Endothelial cell (in vitro differentiated cells): ENCODE results near the gene IPP. TPM values are rescaled to one million over a fixed set of nuclear protein-coding genes. Genes with fewer than 3 reads are reported as not detected.
"Not testable (repeated sequence)": the region's sequence is repeated elsewhere in the genome, so short reads cannot be mapped to it uniquely, and the experiment has no call there.

ENCODE experiments used
- DNase-seq: peaks from one replicate; pipeline ENCODE4 v3.0.0; 2021; ENCODE audit warnings: low spot score
- H3K27ac Mint-ChIP-seq: one replicate; pipeline ENCODE4 v1.8.0; 2021; ENCODE audit warnings: mixed read lengths, inconsistent platforms; ENCODE audit not compliant: unreplicated experiment
- H3K27me3 Mint-ChIP-seq: one replicate; pipeline ENCODE4 v1.8.0; 2021; ENCODE audit warnings: mild to moderate bottlenecking, moderate library complexity, mixed read lengths, inconsistent platforms; ENCODE audit not compliant: unreplicated experiment
- H3K36me3 Mint-ChIP-seq: one replicate; pipeline ENCODE4 v1.8.0; 2021; ENCODE audit warnings: mild to moderate bottlenecking, low read depth, mixed read lengths, inconsistent platforms; ENCODE audit not compliant: unreplicated experiment
- H3K4me1 Mint-ChIP-seq: one replicate; pipeline ENCODE4 v1.8.0; 2021; ENCODE audit warnings: mild to moderate bottlenecking, mixed read lengths, inconsistent platforms; ENCODE audit not compliant: unreplicated experiment
- H3K4me3 Mint-ChIP-seq: one replicate; pipeline ENCODE4 v1.8.0; 2021; ENCODE audit warnings: mild to moderate bottlenecking, mixed read lengths, inconsistent platforms; ENCODE audit not compliant: unreplicated experiment
- H3K9me3 Mint-ChIP-seq: one replicate; pipeline ENCODE4 v1.8.0; 2021; ENCODE audit warnings: mixed read lengths, inconsistent platforms; ENCODE audit not compliant: unreplicated experiment
- total RNA-seq: library from RNA; stranded (reverse); fragmentation: NEBNext Ultra II Directional; extraction: Animal tissue kit (Norgen Biotek cat#: 25700); gene quantifications from one replicate; pipeline ENCODE4 v1.2.1, GENCODE V29; 2021; ENCODE audit not compliant: unreplicated experiment
- TF ChIP-seq, protein P1 (sequence below): fragments of 200-600 bp; sonication (generic); IDR thresholded peaks from one replicate; pipeline ENCODE4 v1.5.0; 2021; ENCODE audit warnings: antibody characterized with exemption; ENCODE audit not compliant: unreplicated experiment

IPP gene
- total RNA-seq, 1 donor from 2014 or later = 9.3 TPM

DNA sequence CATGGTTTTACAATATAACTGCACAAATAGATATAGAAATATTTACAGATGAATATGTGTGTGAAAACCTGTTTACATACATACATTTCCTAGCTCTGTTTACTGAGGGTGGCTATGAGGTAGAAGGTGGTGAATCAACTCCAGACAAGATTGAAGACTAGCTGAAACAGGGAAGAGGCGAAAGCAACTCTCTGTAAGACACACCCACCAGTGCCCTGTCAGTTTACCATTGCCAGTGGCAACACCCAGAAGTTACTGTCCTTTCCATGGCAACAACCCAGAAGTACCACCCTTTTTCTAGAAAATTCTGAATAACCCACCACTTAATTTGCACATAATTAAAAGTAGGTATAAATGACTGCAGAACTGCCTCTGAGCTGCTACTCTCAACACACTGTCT, 45.8 kb downstream of the IPP start:
- Mint-ChIP-seq H3K36me3 (no peaks in the 10 kb centered on the region), H3K9me3 (no peaks in the 10 kb centered on the region), H3K4me1 (no peaks in the 10 kb centered on the region), H3K4me3 (no peak overlapping the region), H3K27me3 (no peaks in the 10 kb centered on the region), H3K27ac (no peak overlapping the region)
- no peak for DNase-seq
- TF ChIP-seq, protein P1, sequence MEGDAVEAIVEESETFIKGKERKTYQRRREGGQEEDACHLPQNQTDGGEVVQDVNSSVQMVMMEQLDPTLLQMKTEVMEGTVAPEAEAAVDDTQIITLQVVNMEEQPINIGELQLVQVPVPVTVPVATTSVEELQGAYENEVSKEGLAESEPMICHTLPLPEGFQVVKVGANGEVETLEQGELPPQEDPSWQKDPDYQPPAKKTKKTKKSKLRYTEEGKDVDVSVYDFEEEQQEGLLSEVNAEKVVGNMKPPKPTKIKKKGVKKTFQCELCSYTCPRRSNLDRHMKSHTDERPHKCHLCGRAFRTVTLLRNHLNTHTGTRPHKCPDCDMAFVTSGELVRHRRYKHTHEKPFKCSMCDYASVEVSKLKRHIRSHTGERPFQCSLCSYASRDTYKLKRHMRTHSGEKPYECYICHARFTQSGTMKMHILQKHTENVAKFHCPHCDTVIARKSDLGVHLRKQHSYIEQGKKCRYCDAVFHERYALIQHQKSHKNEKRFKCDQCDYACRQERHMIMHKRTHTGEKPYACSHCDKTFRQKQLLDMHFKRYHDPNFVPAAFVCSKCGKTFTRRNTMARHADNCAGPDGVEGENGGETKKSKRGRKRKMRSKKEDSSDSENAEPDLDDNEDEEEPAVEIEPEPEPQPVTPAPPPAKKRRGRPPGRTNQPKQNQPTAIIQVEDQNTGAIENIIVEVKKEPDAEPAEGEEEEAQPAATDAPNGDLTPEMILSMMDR = no peak

DNA sequence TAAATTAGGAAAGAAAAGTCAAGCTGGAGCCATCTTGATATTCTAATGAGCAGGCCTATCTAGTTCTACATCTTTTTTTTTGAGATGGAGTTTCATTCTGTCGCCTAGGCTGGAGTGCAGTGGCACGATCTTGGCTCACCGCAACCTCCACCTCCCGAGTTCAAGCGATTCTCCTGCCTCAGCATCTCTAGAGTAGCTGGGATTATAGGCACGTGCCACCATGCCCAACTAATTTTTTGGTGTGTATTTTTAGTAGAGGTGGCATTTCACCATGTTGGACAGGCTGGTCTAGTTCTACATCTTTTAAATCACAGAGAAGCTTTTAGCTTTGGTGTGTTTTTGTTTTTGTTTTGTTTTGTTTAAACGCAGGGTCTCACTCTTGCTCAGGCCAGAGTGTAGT, 55.6 kb downstream of the IPP start:
- TF ChIP-seq, protein P1 = no peak
- Mint-ChIP-seq H3K36me3 (peaks cover 10% of the 10 kb centered on the region), H3K27ac (no peak overlapping the region), H3K4me3 (no peak overlapping the region), H3K4me1 (no peaks in the 10 kb centered on the region), H3K27me3 (no peaks in the 10 kb centered on the region), H3K9me3 (no peaks in the 10 kb centered on the region)
- no peak for DNase-seq

DNA sequence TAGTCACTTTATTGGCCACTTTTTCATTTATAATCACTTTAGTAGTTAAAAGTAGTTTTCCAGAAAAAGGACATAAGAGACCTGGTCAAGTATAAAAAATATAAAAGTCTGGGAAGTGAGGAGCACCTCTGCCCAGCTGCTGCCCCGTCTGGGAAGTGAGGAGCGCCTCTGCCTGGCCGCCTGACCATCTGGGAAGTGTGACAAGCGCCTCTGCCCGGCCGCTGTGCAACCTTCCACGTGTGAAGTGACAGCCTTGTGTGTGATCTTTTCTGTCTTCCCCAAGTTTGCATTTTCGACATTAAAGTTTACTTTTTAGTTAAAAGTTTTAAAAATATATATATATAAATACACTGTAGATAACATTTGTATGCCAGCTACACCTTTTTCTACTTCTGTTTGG, 56.6 kb downstream of the IPP start:
- not testable (repeated sequence) for H3K27ac Mint-ChIP-seq, DNase-seq, H3K27me3 Mint-ChIP-seq, H3K4me3 Mint-ChIP-seq, H3K4me1 Mint-ChIP-seq, H3K9me3 Mint-ChIP-seq
- peaks cover 10% of the 10 kb centered on the region for H3K36me3 Mint-ChIP-seq

DNA sequence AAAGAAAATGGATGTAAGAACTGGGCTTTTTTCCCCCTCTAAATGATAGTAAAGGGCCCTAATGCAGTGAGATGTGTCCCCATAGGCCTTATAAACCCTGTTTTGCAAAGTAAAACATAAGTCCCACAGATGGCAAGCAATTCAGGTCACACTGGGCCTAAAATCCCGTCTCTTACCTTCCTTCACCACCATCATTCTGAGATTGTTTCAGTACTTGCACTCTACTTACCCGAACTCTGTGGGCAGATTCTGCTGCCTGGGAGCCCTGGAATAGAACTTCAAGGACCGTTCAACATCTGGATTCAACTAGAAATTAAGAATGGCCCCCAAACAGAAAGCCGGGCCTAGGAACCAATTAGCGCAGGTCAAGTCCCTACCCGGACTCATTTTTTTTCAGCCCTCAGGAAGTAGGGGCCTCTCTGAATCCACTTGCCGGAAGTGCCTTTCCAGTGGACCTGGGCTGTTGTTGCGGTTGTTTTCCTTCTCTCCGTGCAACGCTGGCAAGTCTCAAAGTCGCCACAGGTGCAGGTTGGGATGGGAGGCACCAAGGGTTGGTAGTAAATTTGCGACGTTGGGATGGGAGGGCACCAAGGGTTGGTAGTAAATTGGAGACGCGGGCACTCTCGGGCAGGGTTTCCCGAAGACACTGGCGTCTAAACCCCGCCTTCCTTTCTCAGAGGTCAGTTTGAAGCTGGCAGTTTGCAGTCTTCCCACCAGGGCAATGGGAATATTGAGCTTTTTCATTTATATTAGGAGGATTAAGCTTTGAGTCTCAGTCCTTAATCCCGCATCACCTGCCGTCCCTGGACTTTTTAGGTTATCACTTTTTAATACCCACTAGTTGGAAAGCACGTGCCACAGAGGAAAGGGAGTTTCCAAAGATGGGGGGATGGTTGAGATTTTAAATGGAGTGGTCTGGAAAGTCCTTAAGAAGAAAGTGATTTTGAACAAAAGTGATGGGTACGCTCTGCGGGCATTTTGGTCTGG, 62.4 kb downstream of the IPP start, which contains the start of gene TMEM69:
TMEM69 (plus strand) TSS at position 428 of the 987 bp plus-strand sequence. CDS start 2,888 bp downstream, outside the sequence.
- H3K27me3 Mint-ChIP-seq = peaks cover 8% of the 10 kb centered on the region
- H3K4me3 Mint-ChIP-seq = peak within 1 kb of the TSS; percentile 99
- peaks cover 9% of the 10 kb centered on the region for H3K36me3 Mint-ChIP-seq
- no peaks in the 10 kb centered on the region for H3K9me3 Mint-ChIP-seq
- TF ChIP-seq, protein P1 = no peak
- peak; percentile 68 for DNase-seq
- peak within 1 kb of the TSS; percentile 99 for H3K27ac Mint-ChIP-seq
- peaks cover 25% of the 10 kb centered on the region for H3K4me1 Mint-ChIP-seq

DNA sequence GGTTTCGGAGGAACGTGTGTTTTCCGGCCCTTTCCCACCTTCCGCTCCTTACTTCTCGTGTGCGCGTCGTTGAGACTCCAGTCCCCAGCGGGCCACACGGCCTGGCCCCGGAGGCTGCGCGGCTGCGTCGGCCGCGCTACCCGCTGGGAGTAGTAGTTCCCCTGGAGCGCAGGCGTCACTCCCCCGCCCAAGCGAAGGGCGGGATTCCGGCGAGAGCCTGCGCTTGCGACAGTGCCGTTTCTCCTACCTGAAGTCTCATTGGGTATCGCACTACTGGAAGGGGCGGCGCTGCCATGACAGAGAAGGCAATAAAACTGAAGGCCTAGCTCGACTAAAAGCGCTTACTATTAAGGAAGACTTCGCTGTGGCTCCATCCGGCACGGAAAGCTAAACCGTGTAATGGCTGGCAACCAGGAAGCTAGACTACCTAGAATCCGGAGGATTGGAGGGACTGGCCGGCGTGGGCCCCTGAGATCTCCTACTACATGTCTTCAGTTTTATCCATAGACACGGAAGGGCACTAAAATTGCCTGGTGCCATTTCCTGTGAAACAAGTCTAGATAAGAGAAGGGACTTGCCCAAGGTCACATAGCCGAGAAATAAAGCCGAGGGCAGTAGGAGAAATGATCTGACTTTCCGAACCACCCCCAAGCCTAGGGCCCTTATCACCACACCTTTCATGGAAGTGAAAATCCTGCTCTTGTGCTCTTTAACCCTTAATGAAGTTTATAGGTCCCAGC, 63.3 kb downstream of the IPP start:
- H3K27ac Mint-ChIP-seq = peak overlapping the region; percentile 99
- H3K27me3 Mint-ChIP-seq = peaks cover 8% of the 10 kb centered on the region
- H3K4me1 Mint-ChIP-seq = peaks cover 33% of the 10 kb centered on the region
- H3K4me3 Mint-ChIP-seq = peak overlapping the region; percentile 99
- H3K36me3 Mint-ChIP-seq = peaks cover 8% of the 10 kb centered on the region
- peak; percentile 94 for DNase-seq
- no peaks in the 10 kb centered on the region for H3K9me3 Mint-ChIP-seq
- TF ChIP-seq, protein P1 = no peak
